ENCODE data around the gene GSG1L.

Gene GSG1L

GRCh38 chr16:27954191-27954590 lies 109.3 kb downstream of the GSG1L start:
- Histone ChIP-seq H3K9me3 (replicated peaks in 1 of 2; ENCODE audit: control insufficient read depth in 2 of 2, insufficient read depth in 1 of 2, low read depth in 1 of 2, low read length in 2 of 2) (peaks cover 0 to 5% of the 10 kb centered on the region in 2 donors), H2BK12ac (ENCODE audit: low read length) (no peak overlapping the region), H3K23ac (ENCODE audit: low read depth, low read length, poor library complexity) (no peak overlapping the region), H3K18ac (ENCODE audit: low read length) (no peak overlapping the region), H3K4ac (ENCODE audit: low read length) (no peak overlapping the region), H3K4me3 (ENCODE audit: low read length in 2 of 2) (no peak overlapping the region), H3K14ac (ENCODE audit: low read length) (no peak overlapping the region), H3K4me1 (ENCODE audit: control insufficient read depth in 2 of 2, insufficient read depth in 1 of 2, low read depth in 1 of 2, low read length in 2 of 2) (no peaks in the 10 kb centered on the region), H4K91ac (ENCODE audit: low read depth, low read length, poor library complexity) (no peak overlapping the region), H2BK120ac (ENCODE audit: low read depth, low read length) (no peak overlapping the region), H3K4me2 (ENCODE audit: insufficient read depth, low read length, poor library complexity, severe bottlenecking) (no peak overlapping the region), H3K36me3 (replicated peaks in 1 of 2; ENCODE audit: control insufficient read depth in 2 of 2, insufficient read depth in 2 of 2, low read length in 2 of 2) (no peaks in the 10 kb centered on the region), H3K27ac (replicated peaks; ENCODE audit: low read length) (no peak overlapping the region), H3K79me1 (ENCODE audit: low read depth, low read length) (no peaks in the 10 kb centered on the region), H2AFZ (ENCODE audit: low read length) (no peak overlapping the region), H2BK15ac (ENCODE audit: low read length) (no peak overlapping the region), H3K9ac (ENCODE audit: low read depth, low read length, poor library complexity) (no peak overlapping the region), H2AK5ac (ENCODE audit: low read depth, low read length) (no peak overlapping the region), H4K8ac (ENCODE audit: low read depth, low read length) (no peak overlapping the region), H2BK5ac (ENCODE audit: low read length) (no peak overlapping the region), H3K27me3 (ENCODE audit: control insufficient read depth in 3 of 3, insufficient read depth in 3 of 3, low read depth in 1 of 3, low read length in 3 of 3) (no peaks in the 10 kb centered on the region)
- WGBS, 2 donors (ENCODE audit: extremely low coverage in 2 of 2, insufficient read length in 2 of 2, insufficient replicate concordance in 1 of 2) = no CpG with 5 or more reads among the region's 3 CpGs
- DNase-seq (ENCODE audit: low spot score) = no peak

GRCh38 chr16:27952811-27953210 lies 110.7 kb downstream of the GSG1L start:
- no peak overlapping the region for H3K4ac ChIP-seq (ENCODE audit: low read length)
- no peak overlapping the region for H3K18ac ChIP-seq (ENCODE audit: low read length)
- H3K9me3 ChIP-seq (replicated peaks in 1 of 2; ENCODE audit: control insufficient read depth in 2 of 2, insufficient read depth in 1 of 2, low read depth in 1 of 2, low read length in 2 of 2) = peaks cover 0 to 5% of the 10 kb centered on the region in 2 donors
- no peak overlapping the region for H4K8ac ChIP-seq (ENCODE audit: low read depth, low read length)
- no peak overlapping the region for H2AK5ac ChIP-seq (ENCODE audit: low read depth, low read length)
- no peak overlapping the region for H3K14ac ChIP-seq (ENCODE audit: low read length)
- H3K4me2 ChIP-seq (ENCODE audit: insufficient read depth, low read length, poor library complexity, severe bottlenecking) = no peak overlapping the region
- H2BK5ac ChIP-seq (ENCODE audit: low read length) = no peak overlapping the region
- no peaks in the 10 kb centered on the region for H3K79me1 ChIP-seq (ENCODE audit: low read depth, low read length)
- H2AFZ ChIP-seq (ENCODE audit: low read length) = no peak overlapping the region
- H4K91ac ChIP-seq (ENCODE audit: low read depth, low read length, poor library complexity) = no peak overlapping the region
- H3K27me3 ChIP-seq (ENCODE audit: control insufficient read depth in 3 of 3, insufficient read depth in 3 of 3, low read depth in 1 of 3, low read length in 3 of 3) = no peaks in the 10 kb centered on the region
- H3K4me3 ChIP-seq (ENCODE audit: low read length in 2 of 2) = no peak overlapping the region
- no peak overlapping the region for H2BK12ac ChIP-seq (ENCODE audit: low read length)
- no peak for DNase-seq (ENCODE audit: low spot score)
- H3K4me1 ChIP-seq (ENCODE audit: control insufficient read depth in 2 of 2, insufficient read depth in 1 of 2, low read depth in 1 of 2, low read length in 2 of 2) = no peaks in the 10 kb centered on the region
- no peak overlapping the region for H3K9ac ChIP-seq (ENCODE audit: low read depth, low read length, poor library complexity)
- H3K27ac ChIP-seq (replicated peaks; ENCODE audit: low read length) = no peak overlapping the region
- no peak overlapping the region for H3K23ac ChIP-seq (ENCODE audit: low read depth, low read length, poor library complexity)
- no CpG with 5 or more reads among the region's 3 CpGs for WGBS, 2 donors (ENCODE audit: extremely low coverage in 2 of 2, insufficient read length in 2 of 2, insufficient replicate concordance in 1 of 2)
- no peak overlapping the region for H2BK15ac ChIP-seq (ENCODE audit: low read length)
- H2BK120ac ChIP-seq (ENCODE audit: low read depth, low read length) = no peak overlapping the region
- H3K36me3 ChIP-seq (replicated peaks in 1 of 2; ENCODE audit: control insufficient read depth in 2 of 2, insufficient read depth in 2 of 2, low read length in 2 of 2) = no peaks in the 10 kb centered on the region

- no peak overlapping the region for H3K4me3 ChIP-seq (ENCODE audit: low read length in 2 of 2)
- H3K9me3 ChIP-seq (replicated peaks in 1 of 2; ENCODE audit: control insufficient read depth in 2 of 2, insufficient read depth in 1 of 2, low read depth in 1 of 2, low read length in 2 of 2) = peaks cover 0 to 4% of the 10 kb centered on the region in 2 donors
- no peak overlapping the region for H2AFZ ChIP-seq (ENCODE audit: low read length)
- no peak overlapping the region for H2AK5ac ChIP-seq (ENCODE audit: low read depth, low read length)
- no peak overlapping the region for H3K14ac ChIP-seq (ENCODE audit: low read length)
- no peak overlapping the region for H3K27ac ChIP-seq (replicated peaks; ENCODE audit: low read length)
- no peak overlapping the region for H3K4me2 ChIP-seq (ENCODE audit: insufficient read depth, low read length, poor library complexity, severe bottlenecking)
- H3K27me3 ChIP-seq (ENCODE audit: control insufficient read depth in 3 of 3, insufficient read depth in 3 of 3, low read depth in 1 of 3, low read length in 3 of 3) = no peaks in the 10 kb centered on the region
- no peaks in the 10 kb centered on the region for H3K4me1 ChIP-seq (ENCODE audit: control insufficient read depth in 2 of 2, insufficient read depth in 1 of 2, low read depth in 1 of 2, low read length in 2 of 2)
- H3K18ac ChIP-seq (ENCODE audit: low read length) = no peak overlapping the region
- no peak overlapping the region for H2BK5ac ChIP-seq (ENCODE audit: low read length)
- H2BK15ac ChIP-seq (ENCODE audit: low read length) = no peak overlapping the region
- no peaks in the 10 kb centered on the region for H3K79me1 ChIP-seq (ENCODE audit: low read depth, low read length)
- H3K4ac ChIP-seq (ENCODE audit: low read length) = no peak overlapping the region
- no peak overlapping the region for H4K8ac ChIP-seq (ENCODE audit: low read depth, low read length)
- H3K9ac ChIP-seq (ENCODE audit: low read depth, low read length, poor library complexity) = no peak overlapping the region
- H2BK12ac ChIP-seq (ENCODE audit: low read length) = no peak overlapping the region
- H3K23ac ChIP-seq (ENCODE audit: low read depth, low read length, poor library complexity) = no peak overlapping the region
- no peak overlapping the region for H4K91ac ChIP-seq (ENCODE audit: low read depth, low read length, poor library complexity)
- no peak overlapping the region for H2BK120ac ChIP-seq (ENCODE audit: low read depth, low read length)
- no peak for DNase-seq (ENCODE audit: low spot score)
- no peaks in the 10 kb centered on the region for H3K36me3 ChIP-seq (replicated peaks in 1 of 2; ENCODE audit: control insufficient read depth in 2 of 2, insufficient read depth in 2 of 2, low read length in 2 of 2)
- WGBS, 2 donors (ENCODE audit: extremely low coverage in 2 of 2, insufficient read length in 2 of 2, insufficient replicate concordance in 1 of 2) = no CpG with 5 or more reads among the region's 7 CpGs
Measured at GRCh38 chr16:27951489-27952120, 111.9 kb downstream of the GSG1L start.

GRCh38 chr16:27950206-27950887 lies 113.2 kb downstream of the GSG1L start:
- Histone ChIP-seq H3K4me2 (ENCODE audit: insufficient read depth, low read length, poor library complexity, severe bottlenecking) (no peak overlapping the region), H2BK5ac (ENCODE audit: low read length) (no peak overlapping the region), H3K9ac (ENCODE audit: low read depth, low read length, poor library complexity) (no peak overlapping the region), H3K4me3 (ENCODE audit: low read length in 2 of 2) (peak overlapping the region in 1 of 2 donors; percentile 6), H3K14ac (ENCODE audit: low read length) (no peak overlapping the region), H3K18ac (ENCODE audit: low read length) (no peak overlapping the region), H4K8ac (ENCODE audit: low read depth, low read length) (no peak overlapping the region), H3K23ac (ENCODE audit: low read depth, low read length, poor library complexity) (no peak overlapping the region), H2BK12ac (ENCODE audit: low read length) (no peak overlapping the region), H3K4me1 (ENCODE audit: control insufficient read depth in 2 of 2, insufficient read depth in 1 of 2, low read depth in 1 of 2, low read length in 2 of 2) (peaks cover 3 to 4% of the 10 kb centered on the region in 2 donors), H3K27ac (replicated peaks; ENCODE audit: low read length) (no peak overlapping the region), H2AK5ac (ENCODE audit: low read depth, low read length) (no peak overlapping the region), H3K27me3 (ENCODE audit: control insufficient read depth in 3 of 3, insufficient read depth in 3 of 3, low read depth in 1 of 3, low read length in 3 of 3) (no peaks in the 10 kb centered on the region), H4K91ac (ENCODE audit: low read depth, low read length, poor library complexity) (no peak overlapping the region), H3K79me1 (ENCODE audit: low read depth, low read length) (no peaks in the 10 kb centered on the region), H2AFZ (ENCODE audit: low read length) (no peak overlapping the region), H2BK15ac (ENCODE audit: low read length) (no peak overlapping the region), H3K4ac (ENCODE audit: low read length) (no peak overlapping the region), H2BK120ac (ENCODE audit: low read depth, low read length) (no peak overlapping the region), H3K9me3 (replicated peaks in 1 of 2; ENCODE audit: control insufficient read depth in 2 of 2, insufficient read depth in 1 of 2, low read depth in 1 of 2, low read length in 2 of 2) (no peaks in the 10 kb centered on the region), H3K36me3 (replicated peaks in 1 of 2; ENCODE audit: control insufficient read depth in 2 of 2, insufficient read depth in 2 of 2, low read length in 2 of 2) (no peaks in the 10 kb centered on the region)
- no CpG with 5 or more reads among the region's 7 CpGs for WGBS, 2 donors (ENCODE audit: extremely low coverage in 2 of 2, insufficient read length in 2 of 2, insufficient replicate concordance in 1 of 2)
- DNase-seq (ENCODE audit: low spot score) = no peak
